Fibroblast of skin of left biceps (primary cell): ENCODE measurements around the gene FAM124B.

ENCODE experiments used
- DNase-seq, 2 experiments: peaks; one replicate each; pipeline ENCODE4 v3.0.0-alpha.2; 2013; ENCODE audit warnings: low read depth in 2 of 2

Gene FAM124B

GRCh38 chr2:224381521-224382279, 20.2 kb downstream of the FAM124B start:
- no peak for DNase-seq

GRCh38 chr2:224379986-224380385, 21.9 kb downstream of the FAM124B start:
- no peak for DNase-seq

- no peak for DNase-seq
These were observed 22.7 kb downstream of the FAM124B start for GRCh38 chr2:224379172-224379571.

- DNase-seq = no peak
These were observed 23.2 kb downstream of the FAM124B start for GRCh38 chr2:224378701-224379097.

GRCh38 chr2:224377751-224378700, 23.9 kb downstream of the FAM124B start:
- DNase-seq = no peak

- DNase-seq = no peak
These were observed 29.3 kb downstream of the FAM124B start for GRCh38 chr2:224372641-224373040.

GRCh38 chr2:224369028-224369632, 32.8 kb downstream of the FAM124B start:
- peak; percentile 5 to 7 for DNase-seq

- peak; percentile 40 to 42 for DNase-seq
These were observed 35.6 kb downstream of the FAM124B start for GRCh38 chr2:224366267-224366844.

- DNase-seq = no peak
These were observed 36.6 kb downstream of the FAM124B start for GRCh38 chr2:224365331-224365730.

GRCh38 chr2:224363281-224363680, 38.6 kb downstream of the FAM124B start:
- no peak for DNase-seq

GRCh38 chr2:224362094-224362493, 39.8 kb downstream of the FAM124B start:
- DNase-seq = no peak

GRCh38 chr2:224360801-224361251, 41.1 kb downstream of the FAM124B start:
- DNase-seq = no peak

- no peak for DNase-seq
These were observed 42.3 kb downstream of the FAM124B start for GRCh38 chr2:224359569-224359968.

GRCh38 chr2:224357098-224357901, 44.6 kb downstream of the FAM124B start:
- peak; percentile 9 to 18 for DNase-seq

GRCh38 chr2:224354632-224355211, 47.2 kb downstream of the FAM124B start:
- DNase-seq = no peak

- no peak for DNase-seq
These were observed 51.2 kb downstream of the FAM124B start for GRCh38 chr2:224350703-224351102.

GRCh38 chr2:224349396-224349795, 52.5 kb downstream of the FAM124B start:
- DNase-seq = no peak

- peak in 1 of 2 experiments; percentile 3 for DNase-seq
These were observed 54.5 kb downstream of the FAM124B start for GRCh38 chr2:224347176-224348051.

- DNase-seq = no peak
These were observed 56.4 kb downstream of the FAM124B start for GRCh38 chr2:224345492-224345891.

- DNase-seq = no peak
These were observed 58.7 kb downstream of the FAM124B start for GRCh38 chr2:224343226-224343625.
